Breast epithelium (tissue), 4 donors: Measurements from ENCODE around the gene BZW2. TPM values are rescaled to one million over a fixed set of nuclear protein-coding genes. Genes with fewer than 3 reads are reported as not detected.

ENCODE experiments used
- DNase-seq, 2 donors: peaks; one replicate each; pipeline ENCODE4 v3.0.0-alpha.2; 2019; ENCODE audit warnings: low spot score in 2 of 2
- H3K27ac ChIP-seq, 2 donors: fragments of 200-600 bp; sonication (generic) in 1 of 2; one replicate each; pipeline ENCODE4 v1.5.1; 2016 to 2019; ENCODE audit warnings: mild to moderate bottlenecking in 1 of 2
- H3K27me3 ChIP-seq, 2 donors: fragments of 200-600 bp; sonication (generic) in 1 of 2; one replicate each; pipeline versions ENCODE4 v1.5.1 to v1.6.0; 2017 to 2019; ENCODE audit warnings: control low read depth in 1 of 2, mild to moderate bottlenecking in 1 of 2
- H3K36me3 ChIP-seq: fragments of 200-600 bp; one replicate; pipeline ENCODE4 v1.5.1; 2019
- H3K4me1 ChIP-seq, 2 donors: fragments of 200-600 bp; sonication (generic); one replicate each; pipeline ENCODE4 v1.5.1; 2016 to 2019; ENCODE audit warnings: control low read depth in 1 of 2
- H3K4me3 ChIP-seq, 3 donors: fragments of 200-600 bp; sonication (generic); 1 replicate in 2 of 3; 2 replicates in 1 of 3; pipeline ENCODE4 v1.5.1; 2016 to 2019; ENCODE audit warnings: mild to moderate bottlenecking in 3 of 3, moderate library complexity in 2 of 3
- H3K9me3 ChIP-seq, 2 donors: fragments of 200-600 bp; sonication (generic) in 1 of 2; one replicate each; pipeline ENCODE4 v1.5.1; 2016 to 2019; ENCODE audit warnings: control low read depth in 1 of 2
- POLR2A ChIP-seq: fragments of 450-650 bp; IDR thresholded peaks from one replicate; pipeline ENCODE4 v1.6.1; 2016; ENCODE audit warnings: antibody characterized with exemption, mild to moderate bottlenecking, moderate library complexity
- POLR2AphosphoS5 ChIP-seq, 3 donors: sonication (generic); formaldehyde crosslinking; IDR thresholded peaks; one replicate each; pipeline ENCODE4 v1.6.1; 2017; ENCODE audit warnings: antibody characterized with exemption in 3 of 3
- intact Hi-C: fragments of 100-400 bp; cut with DNase I; formaldehyde crosslinking; loops from one replicate; pipeline ENCODE4 v1.15.1; 2023; ENCODE audit warnings: low total_unique reads
- total RNA-seq, 3 donors: library from RNA; depleted of rRNA; stranded (reverse); fragments of >200 nt; gene quantifications; one replicate each; pipeline ENCODE4 v1.1.0, GENCODE V29; 2016
- TF ChIP-seq, protein P1 (sequence below), 3 donors: fragments of 450-650 bp; IDR thresholded peaks; one replicate each; pipeline ENCODE4 v1.5.1; 2016 to 2017; ENCODE audit warnings: antibody characterized with exemption in 3 of 3, mild to moderate bottlenecking in 3 of 3, moderate library complexity in 3 of 3

BZW2 gene
- total RNA-seq, 3 donors from 2014 or later: 55.7 to 68.8 (median 68.2) TPM

- DNase-seq: no peak
- Histone ChIP-seq H3K27me3 (no peaks in the 10 kb centered on the region), H3K4me1 (no peaks in the 10 kb centered on the region), H3K36me3 (peaks cover 3% of the 10 kb centered on the region), H3K27ac (no peak overlapping the region), H3K4me3 (no peak overlapping the region), H3K9me3 (no peaks in the 10 kb centered on the region)
- TF ChIP-seq, protein P1, sequence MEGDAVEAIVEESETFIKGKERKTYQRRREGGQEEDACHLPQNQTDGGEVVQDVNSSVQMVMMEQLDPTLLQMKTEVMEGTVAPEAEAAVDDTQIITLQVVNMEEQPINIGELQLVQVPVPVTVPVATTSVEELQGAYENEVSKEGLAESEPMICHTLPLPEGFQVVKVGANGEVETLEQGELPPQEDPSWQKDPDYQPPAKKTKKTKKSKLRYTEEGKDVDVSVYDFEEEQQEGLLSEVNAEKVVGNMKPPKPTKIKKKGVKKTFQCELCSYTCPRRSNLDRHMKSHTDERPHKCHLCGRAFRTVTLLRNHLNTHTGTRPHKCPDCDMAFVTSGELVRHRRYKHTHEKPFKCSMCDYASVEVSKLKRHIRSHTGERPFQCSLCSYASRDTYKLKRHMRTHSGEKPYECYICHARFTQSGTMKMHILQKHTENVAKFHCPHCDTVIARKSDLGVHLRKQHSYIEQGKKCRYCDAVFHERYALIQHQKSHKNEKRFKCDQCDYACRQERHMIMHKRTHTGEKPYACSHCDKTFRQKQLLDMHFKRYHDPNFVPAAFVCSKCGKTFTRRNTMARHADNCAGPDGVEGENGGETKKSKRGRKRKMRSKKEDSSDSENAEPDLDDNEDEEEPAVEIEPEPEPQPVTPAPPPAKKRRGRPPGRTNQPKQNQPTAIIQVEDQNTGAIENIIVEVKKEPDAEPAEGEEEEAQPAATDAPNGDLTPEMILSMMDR (IDR thresholded peaks at IDR 0.05): no peak
- TF ChIP-seq POLR2AphosphoS5 (IDR thresholded peaks at IDR 0.05): no peak
- no peak for TF ChIP-seq POLR2A
- intact Hi-C loops: no loop called here
Observed at GRCh38 chr7:16619979-16620408, 26.0 kb upstream of the BZW2 start.

GRCh38 chr7:16626388-16626787 lies 19.6 kb upstream of the BZW2 start:
- Histone ChIP-seq H3K36me3 (no peaks in the 10 kb centered on the region), H3K27ac (no peak overlapping the region), H3K4me3 (no peak overlapping the region), H3K4me1 (no peaks in the 10 kb centered on the region), H3K9me3 (no peaks in the 10 kb centered on the region), H3K27me3 (no peaks in the 10 kb centered on the region)
- TF ChIP-seq POLR2AphosphoS5 (IDR thresholded peaks at IDR 0.05) (no peak), POLR2A (no peak)
- TF ChIP-seq, protein P1 (IDR thresholded peaks at IDR 0.05): no peak
- no peak for DNase-seq
- intact Hi-C loops: no loop called here

GRCh38 chr7:16627236-16627635 lies 18.7 kb upstream of the BZW2 start:
- no peaks in the 10 kb centered on the region for H3K36me3 ChIP-seq
- H3K4me1 ChIP-seq: no peaks in the 10 kb centered on the region
- H3K4me3 ChIP-seq: no peak overlapping the region
- TF ChIP-seq POLR2AphosphoS5 (IDR thresholded peaks at IDR 0.05) (no peak), POLR2A (no peak)
- TF ChIP-seq, protein P1 (IDR thresholded peaks at IDR 0.05): no peak
- no peaks in the 10 kb centered on the region for H3K9me3 ChIP-seq
- no peak for DNase-seq
- H3K27ac ChIP-seq: no peak overlapping the region
- intact Hi-C loops: no loop called here
- H3K27me3 ChIP-seq: no peaks in the 10 kb centered on the region

DNA sequence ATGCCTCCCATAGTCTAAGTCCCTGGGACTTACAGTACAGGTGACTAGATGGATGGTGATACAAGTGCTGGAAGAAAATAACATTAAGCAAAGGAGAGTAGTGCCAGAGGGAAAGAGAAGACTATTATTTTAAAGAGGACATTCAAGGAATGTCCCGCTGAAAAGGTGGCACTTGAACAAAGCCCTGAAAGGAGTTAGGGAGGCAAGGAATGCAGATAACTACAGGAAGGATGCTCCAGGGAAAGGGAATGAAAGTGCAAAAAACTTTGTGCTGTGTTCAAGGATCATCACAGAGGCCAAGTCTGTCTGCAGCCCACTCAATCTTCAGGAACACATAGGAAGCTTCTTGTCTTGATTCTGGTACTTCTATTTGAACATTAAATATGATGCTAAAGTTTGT lies 15.3 kb upstream of the BZW2 start:
- no peak overlapping the region for H3K4me3 ChIP-seq
- DNase-seq: no peak
- no peaks in the 10 kb centered on the region for H3K9me3 ChIP-seq
- TF ChIP-seq, protein P1 (IDR thresholded peaks at IDR 0.05): no peak
- TF ChIP-seq POLR2A (no peak), POLR2AphosphoS5 (IDR thresholded peaks at IDR 0.05) (no peak)
- H3K27me3 ChIP-seq: no peaks in the 10 kb centered on the region
- H3K27ac ChIP-seq: no peak overlapping the region
- no peaks in the 10 kb centered on the region for H3K4me1 ChIP-seq
- no peaks in the 10 kb centered on the region for H3K36me3 ChIP-seq
- intact Hi-C loops: no loop called here

GRCh38 chr7:16634271-16634738 lies 11.7 kb upstream of the BZW2 start:
- intact Hi-C loops: no loop called here
- H3K4me1 ChIP-seq: peaks cover 0 to 5% of the 10 kb centered on the region in 2 donors
- H3K27ac ChIP-seq: peak overlapping the region; percentile 45 to 48
- H3K27me3 ChIP-seq: no peaks in the 10 kb centered on the region
- no peak overlapping the region for H3K4me3 ChIP-seq
- TF ChIP-seq POLR2A: no peak
- TF ChIP-seq, protein P1 (IDR thresholded peaks at IDR 0.05): no peak
- TF ChIP-seq POLR2AphosphoS5 (IDR thresholded peaks at IDR 0.05): no peak
- no peaks in the 10 kb centered on the region for H3K9me3 ChIP-seq
- no peaks in the 10 kb centered on the region for H3K36me3 ChIP-seq
- peak in 1 of 2 donors; percentile 24 for DNase-seq
